H1 (cell line): ENCODE results near the gene NAMPT. TPM values are rescaled to one million over a fixed set of nuclear protein-coding genes. Genes with fewer than 3 reads are reported as not detected.

Source experiments
- ZNF274 ChIP-seq: IDR thresholded peaks from 2 replicates; pipeline ENCODE4 v1.7.0; 2012; ENCODE audit warnings: low read length, borderline replicate concordance; ENCODE audit errors: extremely low read depth
- polyA plus RNA-seq, 7 experiments: library from polyadenylated mRNA; depleted of rRNA in 3 of 7; stranded (reverse) in 5 of 7; unstranded in 2 of 7; fragments of >200 nt in 5 of 7; fragments of 200-250 nt in 2 of 7; gene quantifications; 1 replicate in 5 of 7; 2 replicates in 1 of 7; 4 replicates in 1 of 7; pipeline versions ENCODE4 v1.2.1 to v1.2.3, GENCODE V29; 2011 to 2013; ENCODE audit warnings: missing spikeins in 2 of 7, mixed read lengths in 2 of 7
- total RNA-seq: library from RNA; stranded (reverse); fragmentation: NEBNext Ultra II Directional; extraction: Animal tissue kit (Norgen Biotek cat#: 25700); gene quantifications from 2 replicates; pipeline ENCODE4 v1.2.1, GENCODE V29; 2021

NAMPT gene
- total and polyA plus RNA-seq, 2 of the 8 experiments (the other 6 are each of a cell fraction or from before 2014, with no cell fraction given), result 15.4 to 95.9 TPM

GRCh38 chr7:106313456-106313901 is 28.7 kb upstream of the NAMPT start (continued):
- no peak for TF ChIP-seq ZNF274
